ENCODE results near the gene CCL13.

CCL13 gene

DNA sequence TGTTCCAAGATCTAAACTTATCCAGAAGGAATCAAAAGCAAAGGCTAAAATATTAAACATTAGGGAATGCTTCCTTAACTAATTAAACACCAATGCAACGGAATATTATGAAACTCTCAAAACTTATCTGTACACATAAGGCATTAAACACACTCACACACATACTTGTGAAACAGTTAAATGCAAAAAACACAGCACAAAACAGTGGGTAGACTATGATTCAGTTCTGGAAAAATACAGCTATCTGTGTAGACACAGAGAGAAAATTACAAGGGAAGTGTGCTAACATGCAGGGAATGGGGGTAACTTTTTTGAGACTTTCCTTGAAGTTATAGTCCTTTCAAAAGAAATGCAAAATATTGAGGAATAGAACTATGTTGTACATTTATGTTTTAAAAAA is 43.4 kb downstream of the CCL13 start:
- H3K4me3 ChIP-seq (ENCODE audit: low read depth, low read length), result no peak overlapping the region
- H3K9me3 ChIP-seq (ENCODE audit: control insufficient read depth, insufficient read depth, low read depth, low read length), result no peaks in the 10 kb centered on the region
- H3K9ac ChIP-seq (ENCODE audit: low read length), result no peak overlapping the region
- no peaks in the 10 kb centered on the region for H3K36me3 ChIP-seq (ENCODE audit: control insufficient read depth, insufficient read depth, low read length)
- H3K4me1 ChIP-seq (ENCODE audit: control insufficient read depth, insufficient read depth, low read length), result peaks cover 5% of the 10 kb centered on the region; the same call in 1 of the 2 replicates
- H3K27ac ChIP-seq (ENCODE audit: low read depth, low read length), result no peak overlapping the region
- no peaks in the 10 kb centered on the region for H3K27me3 ChIP-seq (ENCODE audit: control insufficient read depth, insufficient read depth, low read length)

DNA sequence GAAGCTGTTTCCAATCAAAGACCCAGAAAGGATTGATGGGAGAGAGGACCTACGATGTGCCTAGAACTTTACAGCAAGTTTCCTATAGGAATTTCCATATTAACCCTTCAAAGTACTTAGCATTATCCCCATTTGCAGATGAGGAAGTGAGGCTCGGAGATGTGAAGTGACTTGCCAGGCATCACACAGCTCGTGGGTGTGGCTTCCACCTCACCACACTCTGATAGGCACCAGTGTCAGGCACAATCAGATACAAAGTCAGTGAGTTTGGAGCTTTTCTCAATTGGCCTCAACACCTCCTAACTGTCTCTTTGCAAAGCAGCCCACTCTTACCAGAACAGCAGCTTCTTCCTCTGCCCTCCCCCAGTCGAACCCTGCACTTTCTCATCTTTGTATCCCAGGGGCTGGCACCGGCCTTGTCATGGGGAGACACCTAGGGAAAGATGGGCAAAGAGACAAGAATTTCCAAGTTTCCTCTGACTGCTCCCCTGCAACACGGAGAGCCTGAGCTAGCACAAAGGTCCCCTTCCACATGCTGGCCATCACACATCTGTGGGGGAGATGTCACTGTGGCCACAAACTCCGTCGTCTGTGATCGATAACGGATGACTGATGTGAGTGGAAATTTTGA is 44.1 kb downstream of the CCL13 start:
- Histone ChIP-seq H3K4me1 (ENCODE audit: control insufficient read depth, insufficient read depth, low read length) (peaks cover 5% of the 10 kb centered on the region; the same call in 1 of the 2 replicates), H3K27ac (ENCODE audit: low read depth, low read length) (no peak overlapping the region), H3K36me3 (ENCODE audit: control insufficient read depth, insufficient read depth, low read length) (no peaks in the 10 kb centered on the region), H3K9ac (ENCODE audit: low read length) (no peak overlapping the region), H3K4me3 (ENCODE audit: low read depth, low read length) (no peak overlapping the region), H3K9me3 (ENCODE audit: control insufficient read depth, insufficient read depth, low read depth, low read length) (no peaks in the 10 kb centered on the region), H3K27me3 (ENCODE audit: control insufficient read depth, insufficient read depth, low read length) (no peaks in the 10 kb centered on the region)

DNA sequence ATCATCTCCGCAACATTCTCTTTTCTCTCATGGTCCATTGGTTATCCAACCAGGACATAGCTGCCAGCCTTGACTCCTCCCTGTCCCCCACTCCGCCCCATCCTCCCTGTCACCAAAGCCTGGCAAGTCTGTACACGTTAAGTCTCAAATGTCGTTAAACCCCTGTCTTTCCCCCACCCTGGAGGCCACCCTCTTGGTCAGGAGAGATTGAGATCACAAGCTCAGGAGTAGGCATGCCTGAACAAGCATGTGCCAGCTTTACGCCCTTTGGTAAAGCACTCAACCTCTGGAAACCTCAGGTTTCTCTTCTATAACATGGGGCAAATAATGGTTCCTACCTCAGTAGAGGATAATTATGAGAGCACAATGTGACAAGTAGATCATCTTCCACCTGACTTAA is 44.9 kb downstream of the CCL13 start:
- Histone ChIP-seq H3K27ac (ENCODE audit: low read depth, low read length) (no peak overlapping the region), H3K4me3 (ENCODE audit: low read depth, low read length) (no peak overlapping the region), H3K4me1 (ENCODE audit: control insufficient read depth, insufficient read depth, low read length) (peaks cover 5% of the 10 kb centered on the region; the same call in 1 of the 2 replicates), H3K27me3 (ENCODE audit: control insufficient read depth, insufficient read depth, low read length) (no peaks in the 10 kb centered on the region), H3K36me3 (ENCODE audit: control insufficient read depth, insufficient read depth, low read length) (no peaks in the 10 kb centered on the region), H3K9ac (ENCODE audit: low read length) (no peak overlapping the region), H3K9me3 (ENCODE audit: control insufficient read depth, insufficient read depth, low read depth, low read length) (no peaks in the 10 kb centered on the region)

DNA sequence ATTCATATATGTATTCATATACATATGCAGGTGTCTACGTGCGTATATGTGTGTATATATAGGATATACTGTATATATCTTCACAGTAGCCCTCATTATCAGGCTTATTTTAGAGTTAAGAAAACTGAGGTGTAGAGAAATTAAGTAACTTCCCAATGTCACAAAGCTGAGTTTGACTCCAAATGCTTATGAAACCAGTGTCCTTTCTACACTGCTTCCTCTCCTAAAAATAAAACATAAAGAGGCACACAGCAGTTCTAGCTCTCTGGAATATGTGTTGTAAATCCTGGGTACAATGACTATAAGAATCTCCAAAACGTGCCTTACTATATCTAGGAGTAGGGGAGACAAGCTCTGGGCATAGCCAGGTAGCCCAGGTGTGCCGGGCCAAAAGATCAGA is 46.7 kb downstream of the CCL13 start:
- Histone ChIP-seq H3K36me3 (ENCODE audit: control insufficient read depth, insufficient read depth, low read length) (no peaks in the 10 kb centered on the region), H3K27me3 (ENCODE audit: control insufficient read depth, insufficient read depth, low read length) (peaks cover 5% of the 10 kb centered on the region; the same call in 1 of the 2 replicates), H3K4me3 (ENCODE audit: low read depth, low read length) (no peak overlapping the region), H3K4me1 (ENCODE audit: control insufficient read depth, insufficient read depth, low read length) (no peaks in the 10 kb centered on the region), H3K9me3 (ENCODE audit: control insufficient read depth, insufficient read depth, low read depth, low read length) (no peaks in the 10 kb centered on the region), H3K9ac (ENCODE audit: low read length) (no peak overlapping the region), H3K27ac (ENCODE audit: low read depth, low read length) (no peak overlapping the region)

- H3K36me3 ChIP-seq (ENCODE audit: control insufficient read depth, insufficient read depth, low read length), result no peaks in the 10 kb centered on the region
- H3K4me3 ChIP-seq (ENCODE audit: low read depth, low read length), result no peak overlapping the region
- peaks cover 31% of the 10 kb centered on the region for H3K27me3 ChIP-seq (ENCODE audit: control insufficient read depth, insufficient read depth, low read length)
- no peak overlapping the region for H3K27ac ChIP-seq (ENCODE audit: low read depth, low read length)
- H3K9me3 ChIP-seq (ENCODE audit: control insufficient read depth, insufficient read depth, low read depth, low read length), result no peaks in the 10 kb centered on the region
- H3K9ac ChIP-seq (ENCODE audit: low read length), result no peak overlapping the region
- H3K4me1 ChIP-seq (ENCODE audit: control insufficient read depth, insufficient read depth, low read length), result peaks cover 20% of the 10 kb centered on the region
Observed at GRCh38 chr17:34406226-34406625, 49.9 kb downstream of the CCL13 start.

Data from HUES6 (cell line).